SIG-M5 treated with dmso at 0.1 percent for 504 hours (cell line): Measurements from ENCODE around the gene SLCO3A1.
"Not testable (repeated sequence)": the region's sequence is repeated elsewhere in the genome, so short reads cannot be mapped to it uniquely, and the experiment has no call there.

Experiments used
- DNase-seq: peaks from one replicate; lab custom pipeline; 2025; ENCODE audit not compliant: unreplicated experiment; lab: John Stamatoyannopoulos, UW

Gene SLCO3A1

DNA sequence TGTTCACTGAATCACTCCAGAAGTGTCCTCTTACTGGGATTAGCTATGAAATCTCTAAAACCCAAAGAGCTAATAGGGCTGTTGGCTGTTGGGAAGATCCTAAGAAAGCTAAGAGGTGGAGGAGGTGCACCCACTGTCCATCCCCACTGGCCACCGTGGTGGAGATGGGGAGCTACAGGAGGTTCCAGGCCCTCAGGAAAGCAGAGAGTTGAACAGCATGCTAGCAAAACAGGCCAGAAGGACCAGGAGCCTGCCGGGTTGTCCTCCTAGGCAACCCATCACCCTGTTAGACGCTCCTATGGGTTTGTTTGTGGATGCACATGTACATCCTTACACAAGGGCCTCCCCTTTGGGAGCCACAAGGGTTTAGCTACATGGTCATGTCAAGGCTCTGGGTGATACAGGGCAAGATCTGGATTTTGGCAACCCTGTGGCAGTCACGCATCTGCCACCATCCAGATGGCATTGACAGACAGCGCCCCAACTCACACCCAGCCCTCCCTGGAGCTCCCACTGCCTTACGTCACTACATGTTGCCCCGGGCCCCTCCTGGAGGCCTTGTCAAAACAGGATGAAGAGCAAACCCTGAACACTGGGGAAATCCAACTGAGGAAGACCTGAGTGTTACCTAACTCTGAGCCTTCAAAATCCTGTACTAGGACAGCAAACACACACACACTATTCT lies 208.1 kb downstream of the SLCO3A1 start:
- DNase-seq, result no peak

DNA sequence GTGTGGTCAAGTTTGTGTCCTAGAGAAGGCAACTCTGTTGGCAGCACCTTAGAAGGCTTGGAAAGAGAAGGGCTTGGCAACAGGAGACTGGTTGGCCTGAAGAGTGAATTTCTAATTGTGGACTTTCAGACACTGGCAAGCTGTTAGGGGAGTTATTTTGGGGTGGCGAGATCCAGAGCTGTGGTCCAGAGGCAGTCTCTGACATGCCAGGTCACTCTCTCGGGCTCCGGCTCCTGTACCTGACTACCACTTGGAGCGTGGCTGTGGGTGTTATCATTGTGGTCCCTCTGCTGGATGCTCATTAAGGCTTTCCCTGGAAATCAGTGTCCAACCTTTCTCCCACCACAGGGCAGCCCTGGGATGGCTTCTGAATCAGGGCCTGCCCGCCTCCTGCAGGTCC lies 209.0 kb downstream of the SLCO3A1 start:
- DNase-seq, result no peak

DNA sequence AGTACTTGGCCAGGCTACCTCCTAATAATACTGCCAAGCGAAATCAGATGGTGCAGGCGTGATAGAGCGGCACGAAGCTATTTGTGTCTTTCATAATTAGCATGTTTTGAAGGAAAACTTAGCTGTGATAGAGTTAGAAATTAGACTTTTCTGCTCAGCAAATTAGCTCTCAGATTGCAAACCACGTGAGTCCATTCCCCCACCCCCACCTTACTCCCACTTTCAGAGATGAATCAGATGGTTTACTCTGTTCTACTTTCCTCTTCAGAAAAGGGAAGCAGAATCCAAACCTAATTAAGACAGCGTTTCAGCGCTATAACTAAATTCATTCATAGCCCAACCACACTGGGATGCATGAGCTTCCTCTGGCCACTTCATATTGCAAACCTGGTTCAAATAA lies 214.6 kb downstream of the SLCO3A1 start:
- DNase-seq, result peak; percentile 12

DNA sequence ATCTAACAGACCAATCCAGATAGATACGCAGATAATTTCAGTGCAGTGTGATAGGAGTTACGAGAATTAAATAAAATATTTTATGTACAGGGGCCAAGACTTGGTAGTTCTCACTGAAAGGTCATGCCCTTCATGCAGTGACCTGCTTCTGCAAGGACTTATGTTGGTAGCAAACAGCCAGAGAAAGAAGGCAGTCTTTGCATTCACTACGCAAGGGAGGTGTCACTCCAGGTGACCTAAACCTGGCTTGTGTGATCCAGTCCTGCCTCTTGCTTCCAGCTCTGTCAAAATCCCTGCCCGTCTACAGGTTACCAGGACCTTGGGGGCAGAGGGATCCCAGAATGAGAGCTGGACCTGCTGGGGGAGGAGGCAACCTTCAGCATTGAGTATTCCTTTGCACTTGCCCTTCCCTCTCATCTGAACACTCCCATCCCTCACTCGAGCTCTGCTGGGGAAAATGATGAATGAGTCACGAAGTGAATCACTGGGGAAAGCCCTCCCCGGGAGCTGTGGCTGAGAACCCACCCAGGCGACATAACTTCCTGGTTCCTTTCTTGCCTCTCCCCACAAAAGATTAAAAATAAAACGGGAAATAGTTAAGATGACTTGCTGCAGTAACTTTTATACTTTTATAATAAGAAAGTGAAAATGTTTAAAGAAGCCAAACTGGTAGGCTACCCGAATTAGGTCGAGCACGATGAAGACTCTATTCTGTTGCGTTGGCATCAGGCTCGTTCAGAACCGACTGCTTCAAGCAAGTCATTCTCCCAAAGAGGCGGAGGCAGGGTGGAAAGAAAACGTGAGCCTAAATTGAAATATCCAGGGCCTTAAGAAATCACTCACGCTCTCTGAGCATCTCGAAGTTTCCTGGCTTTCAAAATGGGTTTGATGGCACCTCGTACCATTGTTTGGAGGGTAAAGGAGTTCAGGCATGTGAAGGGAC lies 216.1 kb downstream of the SLCO3A1 start:
- peak; percentile 61 for DNase-seq

DNA sequence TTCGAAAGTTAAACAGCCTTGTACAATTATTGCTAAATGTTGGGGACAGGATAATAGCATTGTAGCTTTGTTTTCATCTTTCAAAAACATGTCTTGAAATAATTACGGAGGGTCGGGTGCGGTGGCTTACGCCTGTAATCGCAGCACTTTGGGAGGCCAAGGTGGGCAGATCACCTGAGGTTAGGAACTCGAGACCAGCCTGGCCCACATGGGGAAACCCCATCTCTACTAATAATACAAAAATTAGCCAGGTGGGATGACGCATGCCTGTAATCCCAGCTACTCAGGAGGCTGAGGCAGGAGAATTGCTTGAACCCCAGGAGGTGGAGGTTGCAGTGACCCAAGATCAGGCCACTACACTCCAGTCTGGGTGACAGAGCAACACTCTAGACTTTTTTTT lies 216.7 kb downstream of the SLCO3A1 start:
- DNase-seq, result not testable (repeated sequence)

DNA sequence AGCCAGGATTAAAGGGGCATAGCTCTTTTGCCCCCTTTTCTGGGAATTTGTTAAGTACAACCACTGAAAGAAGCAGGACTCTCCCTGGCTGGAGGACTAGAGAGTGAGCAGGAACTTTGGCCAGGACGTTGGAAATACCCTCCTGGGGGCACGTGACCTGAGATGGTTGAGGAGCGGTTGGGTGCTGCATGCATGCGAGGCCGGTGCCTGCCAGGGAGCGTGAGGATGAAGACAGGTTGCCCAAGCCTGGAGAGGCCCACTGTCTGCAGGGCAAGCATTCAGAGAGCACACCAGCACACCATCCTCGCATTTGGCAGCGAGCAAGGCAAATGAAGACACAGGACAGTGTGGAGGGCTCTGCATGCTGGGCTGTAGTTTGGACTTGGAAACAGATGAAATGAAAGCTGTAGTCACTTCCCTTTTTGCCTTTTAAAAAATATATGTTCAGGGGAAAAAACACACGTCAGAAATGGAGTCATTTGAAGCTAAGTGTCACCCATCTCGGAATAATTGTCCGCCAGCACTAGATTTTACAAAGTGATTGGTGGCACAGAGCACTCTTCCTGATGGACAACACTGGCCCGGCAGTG lies 217.6 kb downstream of the SLCO3A1 start:
- no peak for DNase-seq

DNA sequence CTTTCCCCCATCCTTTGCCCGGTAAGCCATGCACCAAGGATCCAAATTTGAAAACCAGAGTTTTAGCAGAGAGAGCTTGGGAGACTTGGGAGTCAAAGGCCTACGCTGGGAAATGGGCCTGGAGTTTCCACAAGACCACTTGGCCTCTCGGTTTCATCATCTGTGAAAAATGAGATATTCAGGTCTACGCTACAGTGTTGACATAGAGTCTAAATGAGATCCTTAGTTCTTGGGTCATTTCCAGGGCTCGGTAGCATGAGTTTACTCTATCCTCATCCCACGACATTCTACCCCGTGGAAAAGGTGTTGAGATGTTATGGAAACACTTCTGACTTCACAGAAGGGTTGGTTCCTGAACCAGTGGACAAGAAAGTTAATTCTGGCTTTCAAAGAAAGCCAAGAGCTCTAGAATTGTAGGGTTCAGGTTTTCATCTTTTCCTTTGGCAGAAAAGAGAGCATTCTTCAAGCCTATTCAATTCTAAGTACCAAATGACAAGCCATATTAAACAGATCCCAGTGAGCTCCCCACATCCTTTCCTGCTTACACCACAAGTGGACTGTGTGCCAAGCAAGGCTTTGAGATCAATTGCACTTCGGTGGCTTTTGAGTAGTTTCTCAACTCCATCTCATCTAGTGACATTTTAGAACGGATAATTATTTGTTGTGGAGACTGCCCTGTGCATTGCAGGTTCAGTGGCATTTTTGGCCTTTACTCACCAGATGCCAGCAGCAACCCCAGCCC lies 219.7 kb downstream of the SLCO3A1 start:
- no peak for DNase-seq

DNA sequence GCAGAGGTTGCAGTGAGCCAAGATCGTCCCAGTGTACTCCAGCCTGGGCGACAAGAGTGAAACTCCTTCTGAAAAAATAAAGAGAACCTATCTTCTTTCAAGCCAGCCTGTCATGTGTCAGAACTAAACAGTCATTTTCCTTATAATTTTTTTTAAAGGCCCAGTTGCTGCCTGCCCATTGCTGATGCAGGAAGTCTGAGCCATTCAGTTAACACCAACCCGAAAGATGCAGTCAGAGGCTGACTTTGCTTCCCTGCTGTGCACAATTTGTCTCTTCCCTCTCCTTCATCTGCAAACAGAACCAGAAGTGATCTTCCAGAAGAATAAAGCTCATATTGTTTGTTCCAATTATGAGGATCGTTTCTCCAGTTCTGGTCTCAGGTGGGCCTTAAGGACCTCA lies 220.6 kb downstream of the SLCO3A1 start:
- no peak for DNase-seq

DNA sequence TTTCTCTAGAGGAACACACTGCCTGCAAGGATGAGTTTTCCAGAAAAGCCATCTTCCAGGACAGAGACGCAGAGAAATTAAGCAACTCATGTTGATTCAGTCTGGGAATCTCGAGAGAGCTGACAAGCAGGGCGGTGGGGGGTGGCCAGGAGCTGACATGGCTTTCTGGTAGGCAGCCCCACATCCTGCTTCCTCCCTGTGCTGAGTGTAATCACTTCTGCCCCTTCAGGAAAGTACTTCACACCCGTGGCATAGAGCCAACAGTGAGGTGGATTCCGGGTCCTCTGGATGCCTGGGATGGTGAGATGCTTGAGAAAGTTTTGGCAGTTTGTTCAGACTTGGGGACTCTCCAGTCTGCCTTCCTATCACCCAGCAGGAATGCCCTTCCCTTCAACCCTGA lies 221.1 kb downstream of the SLCO3A1 start:
- no peak for DNase-seq

DNA sequence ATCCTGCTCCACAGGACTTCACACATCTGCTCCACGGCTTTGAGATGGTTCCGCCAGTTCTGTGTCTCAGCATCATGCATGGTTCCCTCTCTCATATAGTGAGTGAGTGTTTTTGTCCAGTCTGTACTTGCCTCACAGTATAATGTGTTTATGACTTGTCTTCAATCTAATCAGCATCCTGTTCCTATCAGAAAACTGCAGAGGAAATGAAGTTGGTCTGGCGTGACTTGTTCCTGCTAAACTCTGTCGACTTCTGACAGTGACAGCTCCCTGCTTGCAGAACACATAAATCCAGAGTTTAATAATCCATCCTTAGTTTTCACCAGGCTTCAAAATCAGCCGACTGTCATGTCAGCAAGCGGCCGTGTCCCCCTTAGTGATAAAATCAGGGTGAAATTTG lies 222.3 kb downstream of the SLCO3A1 start:
- DNase-seq, result no peak

DNA sequence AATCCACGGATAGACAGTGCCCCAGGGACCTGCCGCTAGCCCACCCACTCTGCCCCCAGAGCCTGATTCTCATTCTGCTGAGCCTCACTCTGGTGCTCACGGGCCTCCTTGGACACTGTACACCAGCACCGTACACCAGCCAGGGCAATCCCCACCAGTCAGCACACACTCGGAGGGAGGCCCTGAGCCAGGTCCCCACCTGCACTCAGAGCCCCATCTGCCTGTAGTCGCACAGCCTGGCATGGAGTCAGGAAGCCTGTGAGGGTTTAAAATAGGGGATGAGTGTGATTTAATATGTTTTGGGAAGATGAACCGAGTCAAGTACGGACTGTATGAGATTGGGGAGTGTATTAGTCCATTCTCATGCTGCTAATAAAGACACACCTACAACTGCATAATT lies 223.0 kb downstream of the SLCO3A1 start:
- no peak for DNase-seq

DNA sequence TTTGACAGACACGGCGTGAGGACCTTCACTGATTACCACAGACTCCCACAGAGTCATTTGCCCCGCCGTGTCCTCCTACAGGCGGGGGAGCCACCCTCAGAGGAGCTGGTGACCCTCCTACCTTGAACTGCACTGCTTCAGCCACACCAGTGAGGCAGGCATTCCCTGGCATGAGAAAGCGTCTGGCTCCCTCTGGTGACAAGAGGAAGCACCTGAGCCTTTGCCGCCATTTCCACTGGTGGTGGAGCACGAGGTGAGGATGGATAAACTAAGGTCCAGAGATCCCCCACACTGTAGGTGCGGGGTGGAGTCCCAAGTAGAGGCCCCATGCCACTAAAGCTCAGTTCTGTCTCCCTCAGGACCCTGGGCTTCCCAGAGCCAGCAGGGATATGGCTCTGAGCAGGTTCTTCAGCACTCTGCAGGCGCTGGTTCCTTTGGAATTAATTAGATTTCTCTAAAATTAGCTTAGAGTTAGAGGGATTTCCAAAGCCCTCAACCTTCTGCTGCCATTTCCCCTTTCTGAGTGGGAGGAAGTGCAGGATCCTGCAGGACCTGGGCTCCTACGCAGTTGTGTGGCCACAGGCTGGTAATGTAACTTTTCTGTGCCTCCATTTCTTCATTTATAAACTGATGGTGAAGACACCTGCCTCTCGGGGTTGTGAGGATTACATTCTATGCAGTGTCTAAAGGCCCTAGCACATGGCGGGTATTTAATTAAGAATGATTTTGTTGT lies 224.0 kb downstream of the SLCO3A1 start:
- peak; percentile 56 for DNase-seq

DNA sequence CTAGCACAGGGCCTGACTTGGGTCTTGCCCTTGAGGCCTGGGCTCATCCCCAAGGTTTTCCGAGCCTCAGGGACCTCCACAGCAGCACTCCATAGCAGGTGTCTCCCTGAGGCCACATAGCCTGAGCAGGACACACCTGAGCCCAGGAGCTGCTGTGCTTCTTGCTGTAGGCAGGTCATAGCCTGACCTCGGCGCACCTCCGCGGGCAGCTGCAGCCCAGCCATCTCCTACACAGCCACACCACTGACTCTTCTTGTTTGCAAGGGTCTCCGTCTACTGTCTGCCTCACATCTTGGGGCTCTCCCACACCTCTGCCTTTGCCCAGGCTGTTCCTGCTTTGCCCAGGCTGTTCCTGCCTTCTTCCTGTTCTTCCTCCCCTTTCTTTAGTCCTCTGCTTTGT lies 224.8 kb downstream of the SLCO3A1 start:
- DNase-seq, result no peak

DNA sequence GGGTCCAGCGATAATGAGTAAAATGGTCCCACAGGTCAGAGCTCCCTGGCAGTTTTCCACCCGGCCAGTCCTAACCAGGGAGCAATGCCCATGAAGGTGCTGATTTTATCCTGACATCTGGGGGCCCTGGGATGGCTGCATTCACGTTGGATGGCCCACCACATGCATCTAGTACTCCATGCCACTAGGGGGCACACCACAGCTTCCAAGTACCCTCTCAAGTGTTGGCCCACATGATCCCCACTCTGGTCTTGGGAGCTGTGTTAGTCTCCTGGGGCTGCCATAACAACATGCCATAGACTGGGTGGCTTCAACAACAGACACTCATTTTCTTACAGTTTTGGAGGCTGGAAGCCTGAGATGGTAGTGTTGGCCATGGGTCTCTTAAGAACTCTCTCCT lies 225.5 kb downstream of the SLCO3A1 start:
- DNase-seq, result peak; percentile 26

DNA sequence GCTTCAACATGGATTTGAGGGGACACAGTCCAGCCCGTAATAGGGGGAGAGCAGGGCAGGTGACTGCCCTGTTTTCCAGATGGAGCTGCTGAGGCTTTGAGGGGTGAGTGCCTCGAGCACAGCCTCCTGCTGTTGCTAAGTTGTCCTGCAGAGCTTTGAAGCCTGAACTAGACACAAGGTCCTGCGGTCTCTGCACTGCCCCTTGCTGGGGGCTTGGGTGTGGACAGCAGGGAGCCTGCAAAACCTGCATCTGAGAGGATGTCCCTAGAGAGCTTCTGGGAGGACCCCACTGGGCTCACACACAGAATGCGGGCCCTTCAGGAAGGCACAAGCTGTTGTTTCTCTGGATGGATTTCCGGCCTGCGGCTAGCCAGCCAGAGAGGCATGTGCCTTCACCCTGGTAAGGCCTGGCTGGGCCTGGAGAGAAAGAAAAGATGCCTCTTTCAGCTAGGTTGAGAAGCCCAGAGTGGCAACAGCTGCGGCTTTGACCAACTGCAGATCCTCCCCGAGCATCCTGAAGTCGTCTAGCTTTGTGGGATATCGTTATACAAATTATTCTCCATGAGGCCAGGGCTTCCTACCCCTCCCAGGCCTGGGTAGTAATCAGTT lies 226.2 kb downstream of the SLCO3A1 start:
- DNase-seq, result no peak

DNA sequence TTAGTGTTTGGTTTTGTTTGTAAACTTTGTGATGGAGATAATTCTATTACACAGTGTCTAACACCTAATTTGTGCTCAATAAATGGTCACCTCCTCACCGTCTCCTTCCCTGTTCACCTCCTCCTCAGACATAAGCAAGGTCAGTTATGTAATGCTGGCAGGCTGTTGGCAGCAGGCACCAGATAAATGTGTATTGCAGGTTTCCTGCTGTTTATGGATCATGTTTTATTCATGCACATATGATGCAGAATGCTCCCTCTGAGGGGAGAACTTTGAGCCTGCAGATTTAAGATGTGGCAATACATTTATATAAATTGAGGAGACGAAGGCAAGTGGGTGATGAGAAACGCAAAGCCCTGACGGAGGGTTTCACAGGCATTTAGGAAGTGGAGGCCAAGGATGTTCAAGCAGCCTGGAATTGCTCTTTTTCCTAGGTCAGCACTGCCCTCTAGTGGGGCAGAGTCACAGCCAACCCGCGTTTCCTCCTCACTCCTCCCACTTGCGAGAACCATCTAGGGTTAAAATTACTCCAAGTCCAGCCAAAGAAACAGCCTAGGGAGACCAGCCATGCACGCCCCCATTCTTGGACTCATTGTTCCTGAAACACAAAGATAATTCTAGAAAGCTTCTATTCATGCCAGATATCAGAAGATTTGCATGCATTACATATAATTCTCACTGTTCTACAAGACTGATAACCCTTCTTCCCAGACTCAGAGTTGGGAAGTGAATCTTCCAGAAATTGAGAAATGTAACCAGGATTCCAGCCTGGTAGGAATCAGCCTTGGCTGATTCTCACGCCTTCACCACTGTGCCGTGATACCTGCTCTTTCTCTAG lies 228.7 kb downstream of the SLCO3A1 start:
- DNase-seq, result peak; percentile 46

DNA sequence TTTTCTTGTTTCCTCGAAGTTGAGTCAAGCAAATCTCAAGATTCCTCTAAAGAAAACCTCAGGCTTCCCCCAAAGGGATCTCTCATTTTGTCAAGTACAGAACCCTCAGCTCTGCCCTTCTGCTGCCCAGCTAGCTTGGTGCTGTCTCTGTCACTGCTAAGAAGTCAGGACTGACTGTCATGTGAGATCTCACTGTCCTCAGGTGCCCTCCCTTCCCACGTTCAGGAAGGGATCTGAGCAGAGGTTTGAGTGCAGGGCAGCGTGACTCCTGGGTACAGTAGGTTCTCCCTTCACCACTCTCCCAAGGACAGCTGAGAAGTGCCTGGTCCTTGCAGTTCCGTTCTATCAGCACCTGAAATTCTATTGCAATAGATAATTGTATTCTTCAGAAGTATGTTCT lies 229.7 kb downstream of the SLCO3A1 start:
- DNase-seq, result no peak

DNA sequence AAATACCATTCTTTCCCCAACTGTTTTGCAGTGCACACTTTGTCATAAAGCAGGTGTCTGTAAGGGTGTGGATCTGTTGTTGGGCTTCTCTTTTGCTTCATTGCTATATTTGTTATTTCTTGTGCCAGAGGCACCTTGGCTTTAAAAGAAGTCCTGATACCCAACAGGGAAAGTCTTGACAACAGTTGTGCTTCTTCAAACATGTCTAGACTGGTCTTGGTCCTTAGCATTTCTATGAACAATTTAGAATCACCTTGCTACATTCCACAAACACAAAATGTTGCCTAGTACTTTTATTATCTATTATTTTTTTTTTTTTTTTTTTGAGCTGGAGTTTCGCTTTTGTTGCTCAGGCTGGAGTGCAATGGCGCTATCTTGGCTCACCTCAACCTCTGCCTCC lies 233.7 kb downstream of the SLCO3A1 start:
- DNase-seq, result no peak

DNA sequence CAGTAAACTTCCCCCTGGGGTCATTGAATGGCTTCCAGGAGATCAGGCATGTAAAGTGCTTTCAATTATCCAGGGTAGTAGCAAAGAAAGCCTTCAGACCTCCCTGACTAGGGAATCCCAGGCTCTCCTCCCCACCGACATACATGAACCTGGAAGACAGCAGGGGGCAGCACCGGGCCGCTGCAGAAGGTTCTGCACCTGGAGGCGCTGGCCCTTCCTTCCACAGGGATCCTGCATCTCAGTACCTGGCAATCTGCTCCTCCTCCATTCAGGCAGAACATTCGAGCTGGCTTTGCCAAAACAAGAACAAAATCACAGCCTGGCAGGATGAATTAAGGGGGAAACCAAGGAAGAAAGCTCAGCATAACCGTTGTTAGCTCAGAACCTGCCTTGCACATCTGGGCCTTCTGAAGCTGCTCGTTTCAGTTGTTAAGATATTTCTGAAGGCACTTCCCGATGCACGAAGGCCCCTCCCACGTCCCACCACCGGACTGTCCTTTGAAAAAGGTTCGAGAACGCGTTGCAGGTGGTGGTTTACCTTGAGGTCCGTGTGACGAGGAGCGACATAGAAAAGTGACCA lies 237.7 kb downstream of the SLCO3A1 start:
- DNase-seq, result peak; percentile 9
